HG03575 (cell line): Measurements from ENCODE around the gene USP27X.

Experiments used
- ATAC-seq: cut with Tn5 transposase; IDR thresholded peaks from one replicate; pipeline ENCODE4 v1.9.1; 2021; ENCODE audit not compliant: unreplicated experiment, insufficient number of reproducible peaks, low FRiP score; ENCODE audit errors: extremely low read depth

The USP27X gene

GRCh38 chrX:49878834-49879655 is at the start of gene USP27X:
Gene USP27X, plus strand, starts transcription at chrX:49879484. Its CDS starts 824 bp downstream, at chrX:49880308.
- ATAC-seq = no peak

- no peak for ATAC-seq
Observed at GRCh38 chrX:49838374-49838773, 40.9 kb upstream of the USP27X start.

GRCh38 chrX:49840679-49841078 is 38.6 kb upstream of the USP27X start:
- ATAC-seq = no peak

- no peak for ATAC-seq
Observed at GRCh38 chrX:49842621-49843020, 36.7 kb upstream of the USP27X start.

GRCh38 chrX:49844611-49845010 is 34.7 kb upstream of the USP27X start:
- ATAC-seq = no peak

GRCh38 chrX:49845701-49846403 is 33.4 kb upstream of the USP27X start:
- no peak for ATAC-seq

GRCh38 chrX:49846522-49846921 is 32.8 kb upstream of the USP27X start:
- no peak for ATAC-seq

GRCh38 chrX:49848275-49848674 is 31.0 kb upstream of the USP27X start:
- no peak for ATAC-seq

GRCh38 chrX:49850028-49850427 is 29.3 kb upstream of the USP27X start:
- ATAC-seq = no peak

- no peak for ATAC-seq
Observed at GRCh38 chrX:49853661-49854060, 25.6 kb upstream of the USP27X start.

- no peak for ATAC-seq
Observed at GRCh38 chrX:49856819-49857218, 22.5 kb upstream of the USP27X start.

GRCh38 chrX:49858341-49858740 is 20.9 kb upstream of the USP27X start:
- no peak for ATAC-seq

- ATAC-seq = no peak
Observed at GRCh38 chrX:49859491-49859890, 19.8 kb upstream of the USP27X start.

- no peak for ATAC-seq
Observed at GRCh38 chrX:49860867-49861535, 18.3 kb upstream of the USP27X start.

- no peak for ATAC-seq
Observed at GRCh38 chrX:49862093-49862492, 17.2 kb upstream of the USP27X start.

- ATAC-seq = no peak
Observed at GRCh38 chrX:49868739-49869138, 10.5 kb upstream of the USP27X start.

GRCh38 chrX:49876750-49877149 is 2.5 kb upstream of the USP27X start:
- no peak for ATAC-seq

- ATAC-seq = no peak
Observed at GRCh38 chrX:49877397-49878101, 1.7 kb upstream of the USP27X start.

- ATAC-seq = no peak
Observed at GRCh38 chrX:49878128-49878833, 1.0 kb upstream of the USP27X start.
